Upper lobe of left lung (tissue), 4 donors: ENCODE results near the gene PIK3C2B.

Experiments used
- CTCF ChIP-seq, 6 experiments: fragments of 450-650 bp in 4 of 6; fragments of 200-600 bp in 2 of 6; sonication (generic) in 2 of 6; IDR thresholded peaks; one replicate each; pipeline ENCODE4 v1.5.1; 2016 to 2019; ENCODE audit warnings: antibody characterized with exemption in 6 of 6
- POLR2A ChIP-seq, 4 donors: fragments of 450-650 bp; IDR thresholded peaks; one replicate each; pipeline ENCODE4 v1.5.1; 2016 to 2017; ENCODE audit warnings: antibody characterized with exemption in 4 of 4, mild to moderate bottlenecking in 2 of 4
- POLR2AphosphoS5 ChIP-seq, 2 donors: sonication (generic); formaldehyde crosslinking; IDR thresholded peaks; one replicate each; pipeline ENCODE4 v1.5.1; 2017; ENCODE audit warnings: antibody characterized with exemption in 2 of 2

GRCh38 chr1:204532832-204533231 lies 38.2 kb upstream of the PIK3C2B start:
- no peak for TF ChIP-seq CTCF (IDR thresholded peaks at IDR 0.05)
- TF ChIP-seq POLR2A (IDR thresholded peaks at IDR 0.05): no peak
- no peak for TF ChIP-seq POLR2AphosphoS5 (IDR thresholded peaks at IDR 0.05)
